Gastrocnemius medialis (tissue), 4 donors: ENCODE results near the gene MADD. TPM values are rescaled to one million over a fixed set of nuclear protein-coding genes. Genes with fewer than 3 reads are reported as not detected.

ENCODE experiments used
- ATAC-seq, 2 donors: fragments of 150-250 bp; one replicate each; pipeline ENCODE4 v1.9.1; 2016
- DNase-seq, 2 donors: peaks; one replicate each; pipeline ENCODE4 v3.0.0-alpha.2; 2019
- H3K27ac ChIP-seq, 4 donors: fragments of 200-600 bp; sonication (generic); 1 replicate in 1 of 4; 2 replicates in 3 of 4; pipeline ENCODE4 v1.5.1; 2016 to 2018; ENCODE audit warnings: mild to moderate bottlenecking in 2 of 4, moderate library complexity in 1 of 4
- H3K27me3 ChIP-seq, 3 donors: fragments of 200-600 bp; sonication (generic) in 2 of 3; 1 replicate in 1 of 3; 2 replicates in 2 of 3; pipeline versions ENCODE4 v1.5.1 to v1.6.0; 2016 to 2019; ENCODE audit warnings: mild to moderate bottlenecking in 1 of 3, moderate library complexity in 1 of 3
- H3K36me3 ChIP-seq, 2 donors: fragments of 200-600 bp; sonication (generic) in 1 of 2; one replicate each; pipeline ENCODE4 v1.5.1; 2017 to 2018
- H3K4me1 ChIP-seq, 2 donors: fragments of 200-600 bp; sonication (generic) in 1 of 2; one replicate each; pipeline ENCODE4 v1.5.1; 2016 to 2017; ENCODE audit warnings: mild to moderate bottlenecking in 2 of 2
- H3K4me3 ChIP-seq, 4 donors: fragments of 200-600 bp; sonication (generic) in 3 of 4; 1 replicate in 1 of 4; 2 replicates in 3 of 4; pipeline ENCODE4 v1.5.1; 2016 to 2019; ENCODE audit warnings: mild to moderate bottlenecking in 2 of 4
- H3K9me3 ChIP-seq, 3 donors: fragments of 200-600 bp; sonication (generic) in 2 of 3; 1 replicate in 1 of 3; 2 replicates in 2 of 3; pipeline ENCODE4 v1.5.1; 2016 to 2019
- POLR2A ChIP-seq, 2 donors: fragments of 450-650 bp; IDR thresholded peaks; one replicate each; pipeline ENCODE4 v1.6.1; 2017; ENCODE audit warnings: antibody characterized with exemption in 2 of 2, mild to moderate bottlenecking in 2 of 2, moderate library complexity in 2 of 2
- in situ Hi-C, 4 donors: fragments of 200-750 bp; cut with MboI; loops; one replicate each; pipeline versions ENCODE4 v1.15.0 to v1.8.0; 2017; ENCODE audit warnings: low sequenced_read_pairs in 4 of 4
- intact Hi-C: fragments of 100-400 bp; cut with DNase I; formaldehyde crosslinking; loops from one replicate; pipeline ENCODE4 v1.15.1; 2023; ENCODE audit warnings: low total_unique reads
- total RNA-seq, 4 donors: library from RNA; depleted of rRNA; stranded (reverse); fragments of >200 nt; gene quantifications; one replicate each; pipeline versions ENCODE4 v1.1.0 to v1.2.3, GENCODE V29; 2016
- TF ChIP-seq, protein P1 (sequence below), 5 experiments: fragments of 450-650 bp in 3 of 5; fragments of 200-600 bp in 2 of 5; sonication (generic) in 2 of 5; IDR thresholded peaks in 4 of 5; conservative IDR thresholded peaks in 1 of 5; 1 replicate in 4 of 5; 2 replicates in 1 of 5; pipeline ENCODE4 v1.5.1; 2016 to 2019; ENCODE audit warnings: antibody characterized with exemption in 5 of 5, mild to moderate bottlenecking in 3 of 5, moderate library complexity in 3 of 5

Gene MADD
- total RNA-seq, 4 donors from 2014 or later, result 39.4 to 47.9 (median 41.6) TPM

DNA sequence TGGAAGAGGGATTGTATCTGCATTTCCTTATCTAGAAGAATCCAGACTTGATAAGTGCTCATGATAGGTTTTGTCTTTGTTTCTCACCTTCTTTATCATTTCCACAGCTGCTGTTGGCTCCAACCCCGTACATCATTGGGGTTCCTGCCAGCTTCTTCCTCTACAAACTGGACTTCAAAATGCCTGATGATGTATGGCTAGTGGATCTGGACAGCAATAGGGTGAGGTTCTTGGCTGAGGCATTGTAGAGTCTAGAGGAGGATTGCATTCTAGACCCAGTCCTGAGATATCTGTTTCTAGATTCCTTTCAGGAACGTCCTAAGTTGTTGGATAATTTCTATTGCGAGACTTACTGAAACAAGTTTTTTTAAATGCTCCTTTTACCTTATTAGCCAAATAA, 8.1 kb downstream of the MADD start:
- peak overlapping the region in 3 of 4 donors; percentile 5 to 35 (median 19) for H3K27ac ChIP-seq
- no peak for DNase-seq

DNA sequence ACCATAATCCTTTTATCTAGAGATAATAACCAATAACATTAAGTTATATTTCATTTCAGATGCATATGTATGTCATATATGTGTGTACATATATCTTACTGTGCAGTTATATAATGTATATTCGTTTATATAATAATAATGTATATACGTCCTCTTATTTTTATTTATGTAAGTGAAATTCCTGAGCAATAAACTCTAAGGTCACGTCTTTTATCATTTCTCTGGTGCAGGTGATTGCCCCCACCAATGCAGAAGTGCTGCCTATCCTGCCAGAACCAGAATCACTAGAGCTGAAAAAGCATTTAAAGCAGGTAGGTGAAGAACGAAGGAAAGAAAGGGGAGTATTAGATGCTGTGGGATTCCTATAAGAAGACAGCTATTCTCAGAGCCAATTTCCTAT, 8.8 kb downstream of the MADD start:
- no peak for ATAC-seq
- in situ Hi-C loops (no loop called here), intact Hi-C loops (no loop called here)
- Histone ChIP-seq H3K27me3 (no peaks in the 10 kb centered on the region), H3K4me3 (no peak overlapping the region), H3K36me3 (peaks cover 7 to 87% of the 10 kb centered on the region in 2 donors), H3K9me3 (no peaks in the 10 kb centered on the region), H3K4me1 (peaks cover 0 to 27% of the 10 kb centered on the region in 2 donors), H3K27ac (peak overlapping the region in 3 of 4 donors; percentile 73 to 90 (median 76))
- DNase-seq, result no peak
- TF ChIP-seq, protein P1, sequence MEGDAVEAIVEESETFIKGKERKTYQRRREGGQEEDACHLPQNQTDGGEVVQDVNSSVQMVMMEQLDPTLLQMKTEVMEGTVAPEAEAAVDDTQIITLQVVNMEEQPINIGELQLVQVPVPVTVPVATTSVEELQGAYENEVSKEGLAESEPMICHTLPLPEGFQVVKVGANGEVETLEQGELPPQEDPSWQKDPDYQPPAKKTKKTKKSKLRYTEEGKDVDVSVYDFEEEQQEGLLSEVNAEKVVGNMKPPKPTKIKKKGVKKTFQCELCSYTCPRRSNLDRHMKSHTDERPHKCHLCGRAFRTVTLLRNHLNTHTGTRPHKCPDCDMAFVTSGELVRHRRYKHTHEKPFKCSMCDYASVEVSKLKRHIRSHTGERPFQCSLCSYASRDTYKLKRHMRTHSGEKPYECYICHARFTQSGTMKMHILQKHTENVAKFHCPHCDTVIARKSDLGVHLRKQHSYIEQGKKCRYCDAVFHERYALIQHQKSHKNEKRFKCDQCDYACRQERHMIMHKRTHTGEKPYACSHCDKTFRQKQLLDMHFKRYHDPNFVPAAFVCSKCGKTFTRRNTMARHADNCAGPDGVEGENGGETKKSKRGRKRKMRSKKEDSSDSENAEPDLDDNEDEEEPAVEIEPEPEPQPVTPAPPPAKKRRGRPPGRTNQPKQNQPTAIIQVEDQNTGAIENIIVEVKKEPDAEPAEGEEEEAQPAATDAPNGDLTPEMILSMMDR (IDR thresholded peaks at IDR 0.05 in 4 of 5, conservative IDR thresholded peaks at IDR 0.05 in 1 of 5), result no peak
- TF ChIP-seq POLR2A (IDR thresholded peaks at IDR 0.05), result no peak

More for the DNA sequence above, 8.1 kb downstream of the MADD start:
- H3K4me1 ChIP-seq, result peaks cover 4 to 34% of the 10 kb centered on the region in 2 donors
- ATAC-seq, result no peak
- TF ChIP-seq, protein P1 (IDR thresholded peaks at IDR 0.05 in 4 of 5, conservative IDR thresholded peaks at IDR 0.05 in 1 of 5), result no peak
- no peak for TF ChIP-seq POLR2A (IDR thresholded peaks at IDR 0.05)
- no peaks in the 10 kb centered on the region for H3K27me3 ChIP-seq
- no peak overlapping the region for H3K4me3 ChIP-seq
- intact Hi-C loops, result no loop called here
- peaks cover 4 to 80% of the 10 kb centered on the region in 2 donors for H3K36me3 ChIP-seq
- H3K9me3 ChIP-seq, result no peaks in the 10 kb centered on the region
- in situ Hi-C loops, result no loop called here

- intact Hi-C loops, result no loop called here
- H3K9me3 ChIP-seq, result no peaks in the 10 kb centered on the region
- DNase-seq (no peak), ATAC-seq (peak; percentile 94 to 95)
- no peak overlapping the region for H3K4me3 ChIP-seq
- no peaks in the 10 kb centered on the region for H3K27me3 ChIP-seq
- H3K4me1 ChIP-seq, result peaks cover 0 to 20% of the 10 kb centered on the region in 2 donors
- peaks cover 7 to 92% of the 10 kb centered on the region in 2 donors for H3K36me3 ChIP-seq
- peak overlapping the region; percentile 62 to 90 (median 74) for H3K27ac ChIP-seq
- in situ Hi-C loops, result no loop called here
- TF ChIP-seq POLR2A (IDR thresholded peaks at IDR 0.05), result no peak
Measured at GRCh38 chr11:47280099-47280498, 10.2 kb downstream of the MADD start.

DNA sequence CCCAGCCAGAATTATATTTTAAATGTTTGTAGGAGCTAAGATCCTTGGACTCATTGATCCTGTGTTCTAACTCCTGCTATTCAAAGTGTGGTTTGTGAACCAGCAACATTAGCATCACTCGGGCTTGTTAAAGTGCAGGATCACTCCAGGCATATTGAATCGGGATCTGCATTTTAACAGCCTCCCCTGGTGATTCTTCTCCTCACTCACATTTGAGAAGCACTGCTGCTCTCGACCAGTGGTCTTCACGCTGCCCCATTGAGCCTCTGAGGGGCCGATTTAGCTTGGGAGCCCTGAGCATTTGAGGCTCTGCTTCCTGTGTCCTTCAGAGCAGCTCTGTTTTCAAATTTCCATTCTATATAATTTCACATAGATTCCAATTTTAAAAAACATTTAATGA, 10.9 kb downstream of the MADD start:
- in situ Hi-C loops, result no loop called here
- peaks cover 0 to 25% of the 10 kb centered on the region in 2 donors for H3K4me1 ChIP-seq
- H3K4me3 ChIP-seq, result no peak overlapping the region
- H3K9me3 ChIP-seq, result no peaks in the 10 kb centered on the region
- no peaks in the 10 kb centered on the region for H3K27me3 ChIP-seq
- H3K36me3 ChIP-seq, result peaks cover 7 to 92% of the 10 kb centered on the region in 2 donors
- H3K27ac ChIP-seq, result peak overlapping the region; percentile 62 to 90 (median 74)
- TF ChIP-seq POLR2A (IDR thresholded peaks at IDR 0.05), result no peak
- DNase-seq (no peak), ATAC-seq (no peak)
- intact Hi-C loops, result no loop called here

DNA sequence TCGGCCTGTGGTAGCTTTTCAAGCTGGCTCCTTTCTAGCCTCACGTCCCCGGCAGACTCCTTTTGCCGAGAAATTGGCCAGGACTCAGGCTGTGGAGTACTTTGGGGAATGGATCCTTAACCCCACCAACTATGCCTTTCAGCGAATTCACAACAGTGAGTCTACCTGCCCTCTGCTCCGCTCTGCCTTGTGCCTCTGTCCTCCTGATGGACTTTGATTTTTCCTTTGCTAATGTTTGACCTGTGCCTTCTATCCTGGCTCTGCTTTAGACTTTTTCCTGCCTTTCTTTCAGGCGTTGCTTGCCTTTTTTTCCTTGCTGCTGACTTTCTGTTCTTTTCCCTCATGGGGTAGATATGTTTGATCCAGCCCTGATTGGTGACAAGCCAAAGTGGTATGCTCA, 12.5 kb downstream of the MADD start:
- TF ChIP-seq, protein P1 (IDR thresholded peaks at IDR 0.05 in 4 of 5, conservative IDR thresholded peaks at IDR 0.05 in 1 of 5), result no peak
- TF ChIP-seq POLR2A (IDR thresholded peaks at IDR 0.05), result no peak
- Histone ChIP-seq H3K27me3 (no peaks in the 10 kb centered on the region), H3K4me1 (peaks cover under 1 to 25% of the 10 kb centered on the region in 2 donors), H3K4me3 (no peak overlapping the region), H3K27ac (peak overlapping the region in 1 of 4 donors; percentile 23), H3K36me3 (peaks cover 3 to 86% of the 10 kb centered on the region in 2 donors), H3K9me3 (no peaks in the 10 kb centered on the region)
- ATAC-seq (no peak), DNase-seq (no peak)
- intact Hi-C loops, result no loop called here
- in situ Hi-C loops, result no loop called here

DNA sequence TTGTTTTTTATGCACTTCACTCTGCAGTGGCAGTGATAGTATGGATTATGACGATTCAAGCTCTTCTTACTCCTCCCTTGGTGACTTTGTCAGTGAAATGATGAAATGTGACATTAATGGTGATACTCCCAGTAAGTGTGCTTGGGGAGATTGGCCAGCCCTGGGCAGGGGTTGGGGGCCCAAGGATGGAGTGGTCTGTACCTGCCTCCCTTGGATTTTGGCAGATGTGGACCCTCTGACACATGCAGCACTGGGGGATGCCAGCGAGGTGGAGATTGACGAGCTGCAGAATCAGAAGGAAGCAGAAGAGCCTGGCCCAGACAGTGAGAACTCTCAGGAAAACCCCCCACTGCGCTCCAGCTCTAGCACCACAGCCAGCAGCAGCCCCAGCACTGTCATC, 14.2 kb downstream of the MADD start:
- no peak for ATAC-seq
- TF ChIP-seq, protein P1 (IDR thresholded peaks at IDR 0.05 in 4 of 5, conservative IDR thresholded peaks at IDR 0.05 in 1 of 5), result no peak
- no peak for TF ChIP-seq POLR2A (IDR thresholded peaks at IDR 0.05)
- H3K27ac ChIP-seq, result no peak overlapping the region
- in situ Hi-C loops (no loop called here), intact Hi-C loops (no loop called here)
- no peaks in the 10 kb centered on the region for H3K9me3 ChIP-seq
- no peak for DNase-seq
- H3K27me3 ChIP-seq, result no peaks in the 10 kb centered on the region
- H3K4me1 ChIP-seq, result peaks cover 14 to 34% of the 10 kb centered on the region in 2 donors
- H3K36me3 ChIP-seq, result peaks cover 3 to 80% of the 10 kb centered on the region in 2 donors
- no peak overlapping the region for H3K4me3 ChIP-seq
